HG03039 (cell line): Measurements from ENCODE around the gene COL20A1.

ENCODE experiments used
- ATAC-seq: cut with Tn5 transposase; IDR thresholded peaks from one replicate; pipeline ENCODE4 v1.9.1; 2021; ENCODE audit warnings: mild to moderate bottlenecking, moderate library complexity; ENCODE audit not compliant: unreplicated experiment

COL20A1 gene

GRCh38 chr20:63346131-63347080 is 53.4 kb downstream of the COL20A1 start:
- no peak for ATAC-seq

GRCh38 chr20:63347081-63347741 is 54.2 kb downstream of the COL20A1 start:
- no peak for ATAC-seq

- ATAC-seq = no peak
Observed at GRCh38 chr20:63347950-63348827, 55.2 kb downstream of the COL20A1 start.

GRCh38 chr20:63348828-63349515 is 56.0 kb downstream of the COL20A1 start:
- ATAC-seq = no peak

GRCh38 chr20:63349516-63349895 is 56.5 kb downstream of the COL20A1 start:
- ATAC-seq = no peak

GRCh38 chr20:63350196-63350595 is 57.2 kb downstream of the COL20A1 start:
- no peak for ATAC-seq

- ATAC-seq = no peak
Observed at GRCh38 chr20:63350597-63351325, 57.8 kb downstream of the COL20A1 start.

GRCh38 chr20:63351326-63351700 is 58.3 kb downstream of the COL20A1 start:
- ATAC-seq = no peak

GRCh38 chr20:63351811-63352591 is 59.0 kb downstream of the COL20A1 start:
- ATAC-seq = no peak

- ATAC-seq = no peak
Observed at GRCh38 chr20:63352811-63353221, 59.8 kb downstream of the COL20A1 start.

GRCh38 chr20:63354636-63355350 is 61.8 kb downstream of the COL20A1 start:
- ATAC-seq = no peak

GRCh38 chr20:63355781-63356295 is 62.9 kb downstream of the COL20A1 start:
- no peak for ATAC-seq

- no peak for ATAC-seq
Observed at GRCh38 chr20:63356511-63356910, 63.5 kb downstream of the COL20A1 start.

- ATAC-seq = no peak
Observed at GRCh38 chr20:63356931-63357879, 64.2 kb downstream of the COL20A1 start.

- ATAC-seq = no peak
Observed at GRCh38 chr20:63357921-63358905, 65.2 kb downstream of the COL20A1 start.
